ENCODE measurements around the gene CEP131.

- TF ChIP-seq CTCF (IDR thresholded peaks at IDR 0.05), result no peak
- TF ChIP-seq POLR2A (IDR thresholded peaks at IDR 0.05), result no peak
These were observed 41.9 kb upstream of the CEP131 start for GRCh38 chr17:81264640-81265039.
